NCI-H510A treated with DMSO at 0.1 percent for 48 hours (cell line): ENCODE measurements around the gene LIFR.
A peak's percentile ranks its signal among the peaks of the same experiment; 100 is the strongest.

Experiments used
- DNase-seq: peaks from one replicate; lab custom pipeline; 2025; lab: John Stamatoyannopoulos, UW

LIFR gene

GRCh38 chr5:38548064-38548759, 8.2 kb downstream of the LIFR start:
- peak; percentile 57 for DNase-seq

- DNase-seq, result no peak
Observed at GRCh38 chr5:38547257-38547656, 9.2 kb downstream of the LIFR start.

- no peak for DNase-seq
Observed at GRCh38 chr5:38546691-38547146, 9.7 kb downstream of the LIFR start.

- DNase-seq, result no peak
Observed at GRCh38 chr5:38543886-38544285, 12.6 kb downstream of the LIFR start.

GRCh38 chr5:38543074-38543473, 13.4 kb downstream of the LIFR start:
- peak; percentile 40 for DNase-seq

GRCh38 chr5:38541174-38541725, 15.2 kb downstream of the LIFR start:
- peak; percentile 97 for DNase-seq

- peak; percentile 99 for DNase-seq
Observed at GRCh38 chr5:38540314-38540713, 16.1 kb downstream of the LIFR start.

GRCh38 chr5:38538161-38538560, 18.3 kb downstream of the LIFR start:
- peak; percentile 63 for DNase-seq

- DNase-seq, result no peak
Observed at GRCh38 chr5:38537505-38537904, 18.9 kb downstream of the LIFR start.

GRCh38 chr5:38536968-38537367, 19.5 kb downstream of the LIFR start:
- DNase-seq, result peak; percentile 34

GRCh38 chr5:38535845-38536244, 20.6 kb downstream of the LIFR start:
- no peak for DNase-seq

- peak; percentile 71 for DNase-seq
Observed at GRCh38 chr5:38535248-38535750, 21.1 kb downstream of the LIFR start.

- no peak for DNase-seq
Observed at GRCh38 chr5:38534156-38534453, 22.3 kb downstream of the LIFR start.

GRCh38 chr5:38533286-38534155, 22.9 kb downstream of the LIFR start:
- peak; percentile 85 for DNase-seq

GRCh38 chr5:38532165-38532669, 24.2 kb downstream of the LIFR start:
- DNase-seq, result peak; percentile 80

- no peak for DNase-seq
Observed at GRCh38 chr5:38531518-38531917, 24.9 kb downstream of the LIFR start.

GRCh38 chr5:38529955-38530646, 26.3 kb downstream of the LIFR start:
- no peak for DNase-seq

GRCh38 chr5:38528162-38528703, 28.2 kb downstream of the LIFR start:
- DNase-seq, result no peak

- no peak for DNase-seq
Observed at GRCh38 chr5:38527475-38527874, 29.0 kb downstream of the LIFR start.

GRCh38 chr5:38524022-38524421, 32.4 kb downstream of the LIFR start:
- DNase-seq, result no peak

GRCh38 chr5:38519476-38519875, 37.0 kb downstream of the LIFR start:
- no peak for DNase-seq

- DNase-seq, result no peak
Observed at GRCh38 chr5:38518341-38518740, 38.1 kb downstream of the LIFR start.
